ENCODE measurements around the gene ANKRD9.

DNA sequence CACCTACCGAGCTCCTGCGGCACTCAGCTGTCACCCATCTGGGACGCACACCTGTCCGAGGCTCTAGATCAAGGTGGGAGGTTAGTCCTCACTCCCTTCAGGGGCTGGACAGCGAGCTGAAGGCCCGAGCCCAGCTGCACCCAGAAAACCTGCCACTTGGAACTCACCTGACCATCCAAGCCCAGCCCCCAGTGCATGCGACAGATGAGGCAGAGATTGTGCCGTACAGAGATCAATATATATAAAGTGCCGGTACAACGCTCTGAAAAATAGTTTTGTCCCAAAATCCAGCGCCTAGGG, 3.0 kb downstream of the ANKRD9 start:
- TF ChIP-seq, protein P1, sequence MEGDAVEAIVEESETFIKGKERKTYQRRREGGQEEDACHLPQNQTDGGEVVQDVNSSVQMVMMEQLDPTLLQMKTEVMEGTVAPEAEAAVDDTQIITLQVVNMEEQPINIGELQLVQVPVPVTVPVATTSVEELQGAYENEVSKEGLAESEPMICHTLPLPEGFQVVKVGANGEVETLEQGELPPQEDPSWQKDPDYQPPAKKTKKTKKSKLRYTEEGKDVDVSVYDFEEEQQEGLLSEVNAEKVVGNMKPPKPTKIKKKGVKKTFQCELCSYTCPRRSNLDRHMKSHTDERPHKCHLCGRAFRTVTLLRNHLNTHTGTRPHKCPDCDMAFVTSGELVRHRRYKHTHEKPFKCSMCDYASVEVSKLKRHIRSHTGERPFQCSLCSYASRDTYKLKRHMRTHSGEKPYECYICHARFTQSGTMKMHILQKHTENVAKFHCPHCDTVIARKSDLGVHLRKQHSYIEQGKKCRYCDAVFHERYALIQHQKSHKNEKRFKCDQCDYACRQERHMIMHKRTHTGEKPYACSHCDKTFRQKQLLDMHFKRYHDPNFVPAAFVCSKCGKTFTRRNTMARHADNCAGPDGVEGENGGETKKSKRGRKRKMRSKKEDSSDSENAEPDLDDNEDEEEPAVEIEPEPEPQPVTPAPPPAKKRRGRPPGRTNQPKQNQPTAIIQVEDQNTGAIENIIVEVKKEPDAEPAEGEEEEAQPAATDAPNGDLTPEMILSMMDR (IDR thresholded peaks at IDR 0.05), result no peak
- no peak for TF ChIP-seq EZH2 (IDR thresholded peaks at IDR 0.05)

Data from neural progenitor cell (in vitro differentiated cells).